H1 (cell line): ENCODE data around the gene TRIM67. TPM values are rescaled to one million over a fixed set of nuclear protein-coding genes. Genes with fewer than 3 reads are reported as not detected.

Experiments
- CTCF ChIA-PET: fragments of 300-600 bp; sonication (Branson Sonifier 250); formaldehyde crosslinking; loops from one replicate; lab custom pipeline; 2021; ENCODE audit not compliant: partially characterized antibody; lab: Charles Lee
- POLR2A ChIA-PET: fragments of 300-600 bp; sonication (Branson Sonifier 250); formaldehyde crosslinking; loops from one replicate; lab custom pipeline; 2021; ENCODE audit warnings: inconsistent platforms; ENCODE audit not compliant: partially characterized antibody; lab: Charles Lee
- DNase-seq, 2 experiments: peaks; one replicate each; pipeline versions ENCODE4 v3.0.0 to v3.0.0-alpha.2; 2010 to 2022; ENCODE audit warnings: low spot score in 2 of 2, low read depth in 1 of 2, mixed read lengths in 1 of 2
- FAIRE-seq: peaks from 2 replicates; lab custom pipeline; 2011; peaks lifted over from hg19 to GRCh38; lab: Jason Lieb, UNC
- H2AFZ ChIP-seq: 2 replicates; pipeline ENCODE4 v1.8.1; 2012; ENCODE audit warnings: low read length, inconsistent platforms
- H2AK5ac ChIP-seq: 2 replicates; pipeline ENCODE4 v1.6.1; 2013; ENCODE audit warnings: low read depth, low read length
- H2BK120ac ChIP-seq: replicated peaks from 2 replicates; pipeline ENCODE3; 2013; ENCODE audit warnings: low read depth, low read length, inconsistent platforms
- H2BK12ac ChIP-seq: 2 replicates; pipeline ENCODE4 v1.6.1; 2013; ENCODE audit warnings: low read depth, low read length
- H2BK15ac ChIP-seq: 2 replicates; pipeline ENCODE4 v1.6.1; 2013; ENCODE audit warnings: low read length
- H2BK20ac ChIP-seq: 2 replicates; pipeline ENCODE4 v1.6.1; 2013; ENCODE audit warnings: low read length
- H2BK5ac ChIP-seq: 2 replicates; pipeline ENCODE4 v1.6.1; 2013; ENCODE audit warnings: low read depth, low read length
- H3K14ac ChIP-seq: 2 replicates; pipeline ENCODE4 v1.6.1; 2013; ENCODE audit warnings: inconsistent platforms; ENCODE audit not compliant: insufficient read length
- H3K18ac ChIP-seq: 2 replicates; pipeline ENCODE4 v1.6.1; 2013; ENCODE audit warnings: low read length; ENCODE audit errors: extremely low read depth
- H3K23ac ChIP-seq: 2 replicates; pipeline ENCODE4 v1.6.1; 2013; ENCODE audit warnings: inconsistent platforms; ENCODE audit not compliant: insufficient read length
- H3K23me2 ChIP-seq: 2 replicates; pipeline ENCODE4 v1.6.1; 2013; ENCODE audit warnings: low read depth, low read length
- H3K27ac ChIP-seq: 2 replicates; pipeline ENCODE4 v1.6.1; 2011; ENCODE audit warnings: low read depth, low read length, inconsistent platforms
- H3K27me3 ChIP-seq, 4 experiments: replicated peaks in 1 of 4; 1 replicate in 1 of 4; 2 replicates in 3 of 4; pipeline versions ENCODE4 v1.6.1 to v1.8.1; 2011 to 2013; ENCODE audit warnings: low read length in 3 of 4, mild to moderate bottlenecking in 3 of 4, inconsistent platforms in 2 of 4, mixed read lengths in 2 of 4, moderate library complexity in 1 of 4; ENCODE audit not compliant: control insufficient read depth in 3 of 4, insufficient read depth in 3 of 4; ENCODE audit errors: extremely low read depth in 1 of 4
- H3K36me3 ChIP-seq, 4 experiments: 2 replicates each; pipeline versions ENCODE4 v1.6.1 to v1.8.1; 2011 to 2013; ENCODE audit warnings: mild to moderate bottlenecking in 4 of 4, low read length in 3 of 4, moderate library complexity in 2 of 4, control low read depth in 1 of 4, inconsistent platforms in 1 of 4; ENCODE audit not compliant: insufficient read depth in 4 of 4, control insufficient read depth in 2 of 4
- H3K4ac ChIP-seq: replicated peaks from 2 replicates; pipeline ENCODE3; 2013; ENCODE audit warnings: low read length, low read depth, mixed read lengths, inconsistent platforms; ENCODE audit not compliant: insufficient read length
- H3K4me1 ChIP-seq, 4 experiments: replicated peaks in 1 of 4; 1 replicate in 1 of 4; 2 replicates in 3 of 4; pipeline versions ENCODE4 v1.6.1 to v1.8.1; 2011 to 2013; ENCODE audit warnings: low read length in 3 of 4, inconsistent platforms in 2 of 4, mixed read lengths in 1 of 4; ENCODE audit not compliant: insufficient read depth in 4 of 4, control insufficient read depth in 3 of 4
- H3K4me2 ChIP-seq, 2 experiments: 2 replicates each; pipeline versions ENCODE4 v1.6.1 to v1.8.1; 2011 to 2013; ENCODE audit warnings: low read depth in 2 of 2, low read length in 2 of 2, control low read depth in 1 of 2, inconsistent platforms in 1 of 2, mild to moderate bottlenecking in 1 of 2; ENCODE audit not compliant: insufficient read depth in 1 of 2
- H3K4me3 ChIP-seq, 4 experiments: fragments of 200-600, 300-600 bp in 1 of 4; sonication (generic), shearing (Covaris generic), sonication (Bioruptor Twin) in 1 of 4; 2 replicates each; pipeline versions ENCODE4 v1.5.1 to v1.8.1; 2011 to 2016; ENCODE audit warnings: low read length in 4 of 4, low read depth in 3 of 4, control low read depth in 2 of 4, inconsistent platforms in 2 of 4, mild to moderate bottlenecking in 2 of 4, mixed read lengths in 1 of 4, moderate library complexity in 1 of 4; ENCODE audit not compliant: insufficient read depth in 2 of 4; ENCODE audit errors: extremely low read depth in 1 of 4
- H3K56ac ChIP-seq: replicated peaks from 2 replicates; pipeline ENCODE3; 2013; ENCODE audit warnings: low read depth, mild to moderate bottlenecking, mixed read lengths, low read length, inconsistent platforms; ENCODE audit not compliant: insufficient read length
- H3K79me1 ChIP-seq: 2 replicates; pipeline ENCODE4 v1.6.1; 2013; ENCODE audit warnings: low read depth, low read length, control low read depth
- H3K79me2 ChIP-seq, 2 experiments: 2 replicates each; pipeline versions ENCODE4 v1.6.1 to v1.8.1; 2012 to 2013; ENCODE audit warnings: low read length in 2 of 2, mild to moderate bottlenecking in 2 of 2, inconsistent platforms in 1 of 2; ENCODE audit not compliant: insufficient read depth in 2 of 2, control insufficient read depth in 1 of 2
- H3K9ac ChIP-seq, 4 experiments: replicated peaks in 1 of 4; 1 replicate in 1 of 4; 2 replicates in 3 of 4; pipeline versions ENCODE4 v1.6.1 to v1.8.1; 2011 to 2013; ENCODE audit warnings: low read depth in 3 of 4, low read length in 3 of 4, control low read depth in 2 of 4, mild to moderate bottlenecking in 2 of 4, moderate library complexity in 2 of 4, inconsistent platforms in 1 of 4; ENCODE audit errors: extremely low read depth in 1 of 4
- H3K9me3 ChIP-seq, 2 experiments: 2 replicates each; pipeline versions ENCODE4 v1.6.1 to v1.8.1; 2012 to 2013; ENCODE audit warnings: mild to moderate bottlenecking in 2 of 2, moderate library complexity in 2 of 2, control low read depth in 1 of 2, inconsistent platforms in 1 of 2, low read depth in 1 of 2, low read length in 1 of 2, mixed read lengths in 1 of 2; ENCODE audit not compliant: insufficient read depth in 2 of 2
- H4K20me1 ChIP-seq, 2 experiments: replicated peaks in 1 of 2; 2 replicates each; pipeline versions ENCODE3 to v1.8.1; 2011 to 2013; ENCODE audit warnings: inconsistent platforms in 2 of 2, low read length in 2 of 2, mild to moderate bottlenecking in 1 of 2; ENCODE audit not compliant: insufficient read depth in 2 of 2, control insufficient read depth in 1 of 2
- H4K5ac ChIP-seq: 2 replicates; pipeline ENCODE4 v1.6.1; 2013; ENCODE audit warnings: low read length, low read depth, mixed read lengths, inconsistent platforms; ENCODE audit not compliant: insufficient read length
- H4K8ac ChIP-seq: 2 replicates; pipeline ENCODE4 v1.8.0; 2013; ENCODE audit warnings: mild to moderate bottlenecking, moderate library complexity, low read length, inconsistent platforms; ENCODE audit not compliant: insufficient read depth; ENCODE audit errors: extremely low read depth
- H4K91ac ChIP-seq: replicated peaks from 2 replicates; pipeline ENCODE3; 2013; ENCODE audit warnings: low read length, mixed read lengths, inconsistent platforms; ENCODE audit not compliant: insufficient read length
- BCL11A ChIP-seq, 2 experiments: IDR thresholded peaks; one replicate each; pipeline ENCODE4 v1.6.1; 2011; ENCODE audit warnings: low read depth in 2 of 2, low read length in 2 of 2, mild to moderate bottlenecking in 2 of 2
- CREB1 ChIP-seq: IDR thresholded peaks from 2 replicates; pipeline ENCODE4 v1.6.1; 2012; ENCODE audit warnings: inconsistent platforms
- JUN ChIP-seq: IDR thresholded peaks from 2 replicates; pipeline ENCODE4 v1.6.1; 2011; ENCODE audit warnings: low read depth, mild to moderate bottlenecking, improper control_type of control experiment, low read length
- PHF8 ChIP-seq: fragments of 200-600 bp; sonication (generic); conservative IDR thresholded peaks from 2 replicates; pipeline ENCODE4 v1.7.1; 2012; ENCODE audit warnings: low read depth, mild to moderate bottlenecking, inconsistent platforms, low read length, moderate library complexity
- POLR2AphosphoS5 ChIP-seq: IDR thresholded peaks from 2 replicates; pipeline ENCODE4 v1.6.1; 2011; ENCODE audit warnings: low read depth, low read length
- RAD21 ChIP-seq, 2 experiments: IDR thresholded peaks in 1 of 2; conservative IDR thresholded peaks in 1 of 2; 2 replicates each; pipeline ENCODE4 v1.6.1; 2011; ENCODE audit warnings: low read depth in 2 of 2, low read length in 2 of 2, improper control_type of control experiment in 1 of 2, inconsistent platforms in 1 of 2, mild to moderate bottlenecking in 1 of 2, moderate library complexity in 1 of 2
- SRF ChIP-seq: IDR thresholded peaks from 2 replicates; pipeline ENCODE4 v1.6.1; 2011; ENCODE audit warnings: mild to moderate bottlenecking, low read depth, low read length, moderate library complexity
- TEAD4 ChIP-seq: IDR thresholded peaks from 2 replicates; pipeline ENCODE4 v1.6.1; 2012; ENCODE audit warnings: low read depth, low read length, inconsistent platforms, mixed read lengths
- WGBS, 2 experiments: shearing (Covaris generic) in 1 of 2; methylation state at CpG; one replicate each; pipeline versions ENCODE4 v1.1.6 to v1.1.7; 2013 to 2015; ENCODE audit warnings: low lambda C conversion rate in 2 of 2, mixed read lengths in 2 of 2, inconsistent platforms in 1 of 2, low coverage in 1 of 2, missing lambda C conversion rate in 1 of 2; ENCODE audit not compliant: insufficient replicate concordance in 2 of 2, insufficient coverage in 1 of 2, insufficient read length in 1 of 2; ENCODE audit errors: extremely low coverage in 1 of 2, missing lambda C conversion rate in 1 of 2; 5-methylcytosine and 5-hydroxymethylcytosine counted together
- polyA plus RNA-seq, 7 experiments: library from polyadenylated mRNA; depleted of rRNA in 3 of 7; stranded (reverse) in 5 of 7; unstranded in 2 of 7; fragments of >200 nt in 5 of 7; fragments of 200-250 nt in 2 of 7; gene quantifications; 1 replicate in 5 of 7; 2 replicates in 1 of 7; 4 replicates in 1 of 7; pipeline versions ENCODE4 v1.2.1 to v1.2.3, GENCODE V29; 2011 to 2013; ENCODE audit warnings: missing spikeins in 2 of 7, mixed read lengths in 2 of 7
- total RNA-seq: library from RNA; stranded (reverse); fragmentation: NEBNext Ultra II Directional; extraction: Animal tissue kit (Norgen Biotek cat#: 25700); gene quantifications from 2 replicates; pipeline ENCODE4 v1.2.1, GENCODE V29; 2021

Gene TRIM67
- total and polyA plus RNA-seq, 2 of the 8 experiments (the other 6 are each of a cell fraction or from before 2014, with no cell fraction given), result under 0.01 TPM; not detected in 1

- Histone ChIP-seq H2BK12ac (no peak overlapping the region), H3K23ac (no peak overlapping the region), H3K36me3 (no peaks in the 10 kb centered on the region), H2AFZ (no peak overlapping the region), H4K91ac (no peak overlapping the region), H3K27ac (no peak overlapping the region), H2BK20ac (no peak overlapping the region), H2BK120ac (no peak overlapping the region), H3K9me3 (no peaks in the 10 kb centered on the region), H3K4me1 (no peaks in the 10 kb centered on the region)
- no peak for DNase-seq
- TF ChIP-seq POLR2AphosphoS5, result no peak
- TF ChIP-seq RAD21 (IDR thresholded peaks at IDR 0.05 in 1 of 2, conservative IDR thresholded peaks at IDR 0.05 in 1 of 2; ENCODE audit: low read depth in 2 of 2, low read length in 2 of 2), result no peak
- TF ChIP-seq TEAD4, result no peak
- TF ChIP-seq CREB1, result no peak
- no peak for TF ChIP-seq PHF8
- TF ChIP-seq BCL11A (IDR thresholded peaks at IDR 0.05; ENCODE audit: low read depth in 2 of 2, low read length in 2 of 2), result no peak
- TF ChIP-seq JUN, result no peak
- no peak for TF ChIP-seq SRF
- TF ChIP-seq, all 59 proteins: peak for 0
- Histone ChIP-seq H3K18ac (no peak overlapping the region), H4K5ac (no peak overlapping the region), H4K8ac (no peak overlapping the region), H3K56ac (no peak overlapping the region), H3K14ac (no peak overlapping the region), H2BK15ac (no peak overlapping the region), H3K27me3 (peaks cover 0 to 6% (median 3%) of the 10 kb centered on the region in 4 experiments; a peak in 4 of 7 replicates), H3K4me3 (no peak overlapping the region), H3K79me2 (no peaks in the 10 kb centered on the region), H3K4ac (no peak overlapping the region), H2BK5ac (no peak overlapping the region), H3K79me1 (no peaks in the 10 kb centered on the region), H3K9ac (no peak overlapping the region), H2AK5ac (no peak overlapping the region), H3K23me2 (no peaks in the 10 kb centered on the region; the same call in 1 of the 2 replicates), H3K4me2 (no peak overlapping the region), H4K20me1 (no peaks in the 10 kb centered on the region)
- POLR2A ChIA-PET, result no interaction called here
- FAIRE-seq, result no peak
- CTCF ChIA-PET, result interaction anchor here (1.4 kb wide), 1 partner anchor 10 kb away, joined by 5 read pairs; no protein-coding TSS in a partner anchor
- whole genome bisulfite sequencing, 2 experiments, result 88% methylated on average over 8 of the region's 8 CpGs; no CpG with 5 or more reads in 1 of the 2 experiments
Observed at GRCh38 chr1:231200388-231201031, 38.7 kb downstream of the TRIM67 start.
